Activated CD4-positive, alpha-beta T cell treated with anti-CD3 and anti-CD28 coated beads, Interleukin-2, amount 50 U/mL, for 24 hours (primary cell): ENCODE measurements around the gene C22orf39.
A peak's percentile ranks its signal among the peaks of the same experiment; 100 is the strongest.

ENCODE experiments used
- DNase-seq, 2 donors: peaks; one replicate each; pipeline ENCODE4 v3.0.0-alpha.2; 2020; ENCODE audit warnings: low read depth in 1 of 2, low spot score in 1 of 2

Gene C22orf39, protein sequence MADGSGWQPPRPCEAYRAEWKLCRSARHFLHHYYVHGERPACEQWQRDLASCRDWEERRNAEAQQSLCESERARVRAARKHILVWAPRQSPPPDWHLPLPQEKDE

DNA sequence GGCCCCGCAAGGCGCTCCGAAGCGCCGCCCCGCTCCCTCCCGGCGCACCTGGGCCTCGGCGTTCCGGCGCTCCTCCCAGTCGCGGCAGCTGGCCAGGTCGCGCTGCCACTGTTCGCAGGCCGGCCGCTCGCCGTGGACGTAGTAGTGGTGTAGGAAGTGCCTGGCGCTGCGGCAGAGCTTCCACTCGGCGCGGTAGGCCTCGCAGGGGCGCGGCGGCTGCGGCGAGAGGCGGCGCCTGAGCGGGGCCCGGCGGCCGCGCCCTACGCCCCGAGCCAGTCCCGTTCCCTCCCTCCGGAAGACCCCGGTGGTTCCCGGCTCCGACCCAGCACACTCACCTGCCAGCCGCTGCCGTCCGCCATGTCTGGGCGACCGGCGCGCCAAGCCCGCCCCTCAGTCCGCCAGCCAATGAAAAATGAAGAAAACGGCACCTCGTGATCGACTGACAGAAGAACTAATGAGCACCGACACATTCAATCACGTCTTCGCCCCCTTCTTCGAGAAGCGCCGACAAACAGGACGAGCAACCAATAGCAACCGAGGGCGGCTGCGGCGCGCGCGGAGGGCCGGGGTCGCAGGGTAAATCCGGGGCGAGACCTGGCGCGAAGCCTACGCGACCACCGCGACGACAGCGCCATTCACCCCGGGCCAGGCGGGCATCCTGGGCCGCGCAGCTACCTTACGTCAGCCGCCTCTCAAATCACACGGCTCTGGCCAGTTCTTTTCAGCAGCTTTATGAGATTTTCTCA, at the start of gene C22orf39:
TSS of gene C22orf39 (minus strand) at position 382 of the 746 bp plus-strand sequence. CDS start at position 359, 23 bp downstream.
- peak; percentile 75 to 85 for DNase-seq

DNA sequence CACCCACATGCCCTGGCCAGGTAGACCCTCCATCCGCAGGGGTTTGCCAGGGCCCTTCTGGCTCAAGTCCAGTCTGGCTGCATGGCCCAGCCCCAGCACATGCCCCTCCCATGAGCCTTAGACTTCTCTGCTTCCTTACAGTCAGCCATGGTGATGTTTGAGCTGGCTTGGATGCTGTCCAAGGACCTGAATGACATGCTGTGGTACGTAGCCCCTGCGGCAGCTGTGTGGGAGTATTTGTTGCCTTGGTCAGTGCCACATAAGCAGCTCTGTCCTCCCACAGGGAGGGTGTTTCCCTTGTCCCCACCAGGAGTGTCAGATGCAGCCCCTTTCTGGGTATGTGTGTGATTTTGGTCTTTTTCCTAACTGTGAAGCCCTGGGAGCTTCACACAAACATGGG, 49.7 kb upstream of the C22orf39 start:
- DNase-seq, result no peak

DNA sequence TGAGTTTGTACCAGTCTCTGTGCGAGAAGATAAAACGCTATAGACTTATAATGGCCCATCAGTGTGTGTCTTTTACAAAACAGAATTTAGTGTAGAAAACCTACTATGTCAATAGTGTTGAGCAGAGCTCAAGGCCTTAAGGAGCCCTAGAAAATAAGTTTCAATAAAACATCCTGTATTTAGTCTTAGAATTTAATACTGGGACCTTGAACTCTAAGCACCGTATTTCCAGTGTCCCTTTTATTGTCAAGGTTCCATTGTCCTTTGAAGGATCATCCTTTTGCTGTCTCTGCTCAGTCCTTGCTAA, 48.8 kb upstream of the C22orf39 start:
- no peak for DNase-seq

DNA sequence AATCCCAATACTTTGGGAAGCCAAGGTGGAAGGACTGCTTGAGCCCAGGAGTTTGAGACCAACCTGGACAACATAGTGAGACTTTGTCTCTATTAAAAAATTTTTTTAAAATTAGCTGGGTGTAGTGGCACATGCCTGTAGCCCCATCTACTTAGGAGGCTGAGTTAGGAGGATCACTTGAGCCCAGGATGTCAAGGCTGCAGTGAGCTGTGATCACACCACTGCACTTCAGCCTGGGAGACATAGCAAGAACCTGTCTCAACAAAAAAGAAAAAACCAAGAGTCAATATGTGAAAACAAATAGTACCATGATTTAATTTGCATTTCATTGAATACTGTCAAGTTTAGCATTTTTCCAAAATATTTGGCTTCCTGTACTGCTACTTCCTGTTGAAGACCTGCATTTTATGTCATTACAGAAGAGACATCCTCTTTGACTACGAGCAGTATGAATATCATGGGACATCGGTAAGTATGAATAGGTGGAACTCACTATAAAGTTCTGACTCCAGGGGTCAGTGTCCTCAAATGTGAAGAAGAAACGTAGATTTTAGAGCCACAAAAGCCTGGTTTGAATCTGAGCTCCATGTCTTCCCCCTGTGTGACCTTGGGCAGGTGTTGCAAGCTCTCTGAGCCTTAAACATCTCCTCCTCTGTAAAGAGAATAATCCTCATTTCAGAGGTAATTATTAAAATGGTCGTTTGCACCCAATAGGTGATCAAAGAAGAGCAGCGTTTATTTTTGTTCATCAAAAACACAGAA, 48.2 kb upstream of the C22orf39 start:
- no peak for DNase-seq

DNA sequence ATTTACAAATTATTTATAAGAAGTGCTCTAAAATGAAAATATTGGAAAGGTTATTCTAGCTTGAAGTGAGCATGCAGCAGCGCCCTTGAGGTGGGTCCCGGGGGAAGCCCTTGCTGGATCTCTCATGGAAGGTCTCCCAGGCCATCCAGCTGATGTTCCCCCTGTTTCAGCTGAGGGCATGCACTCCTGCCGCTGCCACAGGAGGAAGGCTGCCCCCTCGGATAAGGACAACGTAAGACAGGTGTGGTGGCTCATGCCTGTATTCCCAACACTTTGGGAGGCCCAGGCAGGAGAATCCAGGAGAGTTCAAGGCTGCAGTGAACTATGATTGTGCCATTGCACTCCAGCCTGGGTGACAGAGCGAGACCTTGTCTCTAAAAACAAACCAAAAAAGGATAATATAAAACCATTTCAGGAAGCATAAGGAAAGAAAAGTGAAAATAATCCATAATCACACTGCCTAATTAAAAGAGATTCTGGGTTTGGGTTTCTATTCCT, 47.2 kb upstream of the C22orf39 start:
- no peak for DNase-seq

DNA sequence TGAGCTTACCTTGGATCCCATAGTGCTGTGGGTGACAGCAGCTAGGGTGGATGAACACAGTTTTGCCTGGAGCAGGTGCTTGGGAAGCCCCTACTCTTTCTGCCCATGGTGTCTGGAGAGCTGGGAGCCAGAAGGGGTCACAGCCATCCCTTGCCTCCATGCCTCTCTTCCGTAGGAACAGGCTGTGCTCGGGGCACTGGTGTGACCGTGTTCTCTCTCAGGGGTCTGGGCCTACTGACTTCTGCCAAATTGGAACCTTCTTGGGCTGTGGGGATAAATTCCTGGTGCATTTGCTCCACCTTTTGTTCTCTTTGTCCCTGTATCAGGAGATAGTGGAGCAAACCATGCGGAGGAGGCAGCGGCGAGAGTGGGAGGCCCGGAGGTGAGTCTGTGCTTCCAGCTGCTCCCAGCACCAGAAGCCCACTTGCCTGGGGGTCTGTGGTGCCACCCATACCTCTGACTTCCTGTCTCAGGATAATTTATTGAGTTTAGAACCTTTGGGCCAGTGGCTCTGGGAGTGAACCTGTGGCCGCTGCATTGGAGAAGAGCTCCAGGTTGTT, 46.6 kb upstream of the C22orf39 start:
- DNase-seq, result no peak

DNA sequence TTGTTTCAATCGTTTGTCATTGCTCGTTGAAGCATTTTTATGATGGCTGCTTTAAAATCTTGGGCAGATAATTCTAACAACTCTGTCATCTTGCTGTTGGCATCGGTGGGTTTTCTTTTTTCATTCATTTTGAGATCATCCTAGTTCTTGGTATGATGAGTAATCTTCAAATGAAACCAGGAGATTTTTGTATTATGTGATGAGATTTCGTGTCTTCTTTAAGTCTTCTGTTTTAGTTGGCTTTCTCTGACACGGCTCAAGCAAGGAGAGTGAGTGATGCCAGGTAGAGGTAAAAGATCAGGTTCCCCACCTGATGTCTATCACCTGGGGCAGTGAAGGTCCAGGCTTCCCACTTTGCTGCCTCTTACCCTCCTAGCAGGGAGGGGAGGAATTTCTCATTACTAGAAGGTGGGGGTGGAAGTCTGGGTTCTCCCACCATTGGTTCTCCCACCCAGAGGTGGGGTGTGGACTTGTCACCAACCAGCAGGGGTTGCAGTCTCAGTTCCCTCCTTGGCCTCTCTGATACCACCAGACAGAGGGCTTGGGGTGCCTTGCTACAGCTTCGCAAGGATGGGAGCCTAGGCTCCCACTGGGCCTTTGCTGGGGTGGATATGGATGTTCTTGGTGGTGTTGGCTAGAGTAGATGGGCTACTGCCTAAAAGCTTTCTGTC, 45.1 kb upstream of the C22orf39 start:
- DNase-seq, result no peak

DNA sequence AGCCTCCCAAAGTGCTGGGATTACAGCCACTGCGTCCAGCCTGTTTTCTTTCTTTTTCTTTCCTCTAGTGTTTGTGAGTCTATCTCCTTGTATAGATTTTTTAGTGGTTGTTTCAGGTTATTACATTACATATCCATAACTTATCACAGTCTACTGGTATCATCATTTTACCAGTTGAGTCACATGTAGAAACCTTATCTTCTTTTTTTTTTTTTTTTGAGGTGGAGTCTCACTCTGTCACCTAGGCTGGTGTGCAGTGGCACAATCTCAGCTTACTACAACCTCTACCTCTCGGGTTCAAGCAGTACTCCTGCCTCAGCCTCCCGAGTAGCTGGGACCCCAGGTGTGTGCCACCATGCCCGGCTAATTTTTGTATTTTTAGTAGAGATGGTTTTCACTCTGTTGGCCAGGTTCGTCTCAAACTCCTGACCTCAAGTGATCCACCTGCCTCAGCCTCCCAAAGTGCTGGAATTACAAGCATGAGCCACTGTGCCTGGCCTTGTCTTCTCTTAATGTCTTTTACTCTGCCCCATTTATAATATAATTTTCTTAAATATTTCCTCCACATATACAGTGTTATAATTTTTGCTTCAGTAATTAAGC, 43.2 kb upstream of the C22orf39 start:
- no peak for DNase-seq

DNA sequence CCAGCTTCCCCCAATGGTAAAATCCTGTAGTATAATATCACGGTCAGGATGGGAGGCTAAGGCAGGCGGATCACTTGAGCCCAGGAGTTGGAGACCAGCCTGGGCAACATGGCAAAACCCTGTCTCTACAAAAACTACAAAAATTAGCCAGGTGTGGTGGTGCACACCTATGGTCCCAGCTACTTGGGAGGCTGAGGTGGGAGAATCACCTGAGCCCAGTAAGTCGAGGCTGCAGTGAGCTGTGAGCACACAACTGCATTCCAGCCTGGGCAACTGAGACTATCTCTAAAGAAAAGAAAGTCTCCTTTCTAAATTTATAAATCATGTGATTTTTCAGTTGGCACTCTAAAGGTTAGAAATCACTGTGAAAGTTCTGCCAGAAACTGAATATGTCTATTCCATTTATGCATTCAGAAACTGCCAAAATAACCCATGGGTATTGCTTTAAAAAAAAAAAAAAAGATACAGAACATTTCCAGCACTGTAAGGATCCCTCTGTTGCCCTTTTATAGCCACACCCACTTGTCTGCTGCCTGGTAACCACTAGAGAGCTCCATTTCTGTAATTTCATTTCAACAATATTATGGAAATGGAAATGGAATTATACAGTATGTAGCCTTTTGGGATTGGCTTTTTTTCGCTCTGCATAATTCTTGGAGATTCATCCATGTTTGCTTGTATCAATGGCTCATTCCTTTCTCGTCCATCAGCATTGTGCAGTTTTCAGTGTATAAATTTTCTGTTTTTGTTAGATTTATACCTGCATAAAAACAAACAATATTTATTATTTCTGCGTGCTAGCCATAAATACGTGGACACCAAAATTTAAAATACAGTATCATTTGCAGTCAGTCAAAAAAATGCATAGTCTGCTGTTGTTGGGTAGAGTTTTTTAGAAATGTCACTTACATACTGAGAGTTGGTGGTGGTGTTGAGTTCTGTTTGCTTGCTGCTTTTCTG, 41.7 kb upstream of the C22orf39 start:
- DNase-seq, result no peak

DNA sequence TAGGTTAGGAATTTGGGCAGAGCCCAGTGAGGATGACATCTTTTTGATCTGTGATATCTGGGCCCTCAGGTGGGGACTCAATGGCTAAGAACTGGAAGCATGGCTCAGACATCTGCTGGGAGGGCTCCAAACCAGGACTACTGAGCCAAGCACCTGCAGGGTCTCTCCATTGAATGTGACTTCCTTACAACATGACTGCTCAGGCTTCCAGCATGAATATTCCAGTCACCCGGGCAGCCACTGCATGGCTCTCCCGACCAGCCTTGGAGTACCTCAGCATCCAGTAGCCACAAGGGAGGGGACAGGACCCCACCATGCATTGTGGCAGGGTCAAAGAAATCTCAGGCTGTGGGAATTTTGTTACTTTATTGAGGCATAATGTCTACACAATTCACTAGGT, 40.8 kb upstream of the C22orf39 start:
- no peak for DNase-seq

DNA sequence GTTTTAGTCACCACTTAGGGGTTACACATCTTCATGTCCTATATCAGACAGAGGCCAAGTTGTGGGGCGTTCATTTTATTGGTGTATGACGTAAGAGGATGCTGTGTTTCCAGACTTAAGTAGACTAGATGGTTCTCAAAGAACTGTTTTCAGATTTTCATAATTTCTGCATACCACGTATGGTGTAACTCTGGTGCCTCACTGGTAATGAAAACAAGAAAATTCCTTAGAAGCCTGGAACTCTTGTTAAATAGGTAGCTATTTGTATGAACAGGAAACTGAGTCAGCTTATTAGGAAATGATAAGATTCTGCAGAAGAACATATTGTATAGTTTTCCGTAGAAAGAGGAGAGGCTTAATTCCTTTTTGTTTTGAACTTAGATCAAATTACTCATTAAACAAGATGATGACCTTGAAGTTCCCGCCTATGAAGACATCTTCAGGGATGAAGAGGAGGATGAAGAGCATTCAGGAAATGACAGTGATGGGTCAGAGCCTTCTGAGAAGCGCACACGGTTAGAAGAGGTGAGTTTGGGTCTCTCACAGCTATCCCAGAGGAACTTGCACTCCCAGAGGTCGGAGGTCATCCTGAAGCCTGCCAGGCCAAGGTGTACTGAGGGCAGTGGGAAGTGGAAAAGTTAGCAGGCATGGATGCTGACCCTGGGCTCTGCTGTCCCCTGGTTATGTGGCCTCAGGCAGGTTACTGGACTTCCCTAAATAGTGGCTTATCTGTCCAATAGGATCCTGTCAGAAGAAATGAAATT, 36.2 kb upstream of the C22orf39 start:
- no peak for DNase-seq

DNA sequence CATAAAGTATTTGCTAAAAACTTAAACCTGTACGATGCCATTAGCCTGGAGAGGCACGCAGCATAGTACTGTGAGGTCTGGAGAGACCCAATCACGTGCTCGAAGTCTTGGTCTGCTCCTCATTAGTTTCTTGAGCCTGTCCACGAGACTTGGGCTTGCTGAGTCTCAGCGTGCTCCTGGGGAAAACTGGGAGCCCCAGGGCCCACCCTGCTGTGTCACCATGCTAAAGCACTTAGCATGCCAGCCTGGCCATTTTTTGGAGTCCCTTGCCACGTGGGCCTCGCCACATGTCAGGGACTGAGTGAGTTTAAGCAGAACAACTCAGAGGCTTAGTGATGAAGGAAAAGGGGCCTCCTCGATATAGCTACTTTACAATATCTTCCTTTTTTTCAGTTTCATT, 34.8 kb upstream of the C22orf39 start:
- no peak for DNase-seq

DNA sequence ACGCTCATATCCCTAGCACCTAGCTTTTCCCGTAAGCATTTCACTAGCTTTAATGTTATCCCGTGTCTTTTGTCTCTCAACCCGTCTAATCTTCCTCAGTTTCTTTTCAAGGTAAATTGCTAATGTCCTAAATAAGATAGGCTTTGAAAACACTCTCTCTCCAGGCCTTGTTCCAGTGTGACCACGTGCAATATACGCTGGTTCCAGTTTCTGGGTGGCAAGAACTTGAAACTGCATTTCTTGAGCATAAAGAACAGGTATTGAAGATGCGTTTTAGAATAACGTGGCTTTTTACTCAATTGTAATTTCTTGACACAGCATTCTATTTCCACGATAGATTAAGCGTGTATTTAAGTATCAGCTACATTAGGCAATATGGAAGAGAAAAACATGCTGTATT, 33.3 kb upstream of the C22orf39 start:
- DNase-seq, result no peak

DNA sequence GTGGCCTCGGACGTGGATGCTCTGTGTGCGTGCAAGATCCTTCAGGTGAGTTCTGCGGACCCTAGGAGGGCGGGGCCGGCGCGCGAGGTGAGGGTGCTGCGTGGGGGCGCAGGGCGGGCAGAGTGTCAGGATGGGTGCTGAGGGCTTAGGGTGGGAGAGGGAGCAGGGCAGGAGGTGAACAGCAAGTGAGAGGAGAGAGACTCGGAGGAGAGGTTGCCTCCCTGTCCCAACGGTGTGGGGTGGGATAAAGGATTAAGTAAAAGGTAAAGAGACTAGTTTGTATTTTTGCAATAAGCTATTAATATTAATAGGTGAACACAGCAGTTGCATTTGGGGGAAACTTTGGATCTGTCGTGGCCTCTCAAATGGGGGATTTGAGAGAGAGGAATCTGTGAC, 32.7 kb upstream of the C22orf39 start:
- DNase-seq, result no peak

DNA sequence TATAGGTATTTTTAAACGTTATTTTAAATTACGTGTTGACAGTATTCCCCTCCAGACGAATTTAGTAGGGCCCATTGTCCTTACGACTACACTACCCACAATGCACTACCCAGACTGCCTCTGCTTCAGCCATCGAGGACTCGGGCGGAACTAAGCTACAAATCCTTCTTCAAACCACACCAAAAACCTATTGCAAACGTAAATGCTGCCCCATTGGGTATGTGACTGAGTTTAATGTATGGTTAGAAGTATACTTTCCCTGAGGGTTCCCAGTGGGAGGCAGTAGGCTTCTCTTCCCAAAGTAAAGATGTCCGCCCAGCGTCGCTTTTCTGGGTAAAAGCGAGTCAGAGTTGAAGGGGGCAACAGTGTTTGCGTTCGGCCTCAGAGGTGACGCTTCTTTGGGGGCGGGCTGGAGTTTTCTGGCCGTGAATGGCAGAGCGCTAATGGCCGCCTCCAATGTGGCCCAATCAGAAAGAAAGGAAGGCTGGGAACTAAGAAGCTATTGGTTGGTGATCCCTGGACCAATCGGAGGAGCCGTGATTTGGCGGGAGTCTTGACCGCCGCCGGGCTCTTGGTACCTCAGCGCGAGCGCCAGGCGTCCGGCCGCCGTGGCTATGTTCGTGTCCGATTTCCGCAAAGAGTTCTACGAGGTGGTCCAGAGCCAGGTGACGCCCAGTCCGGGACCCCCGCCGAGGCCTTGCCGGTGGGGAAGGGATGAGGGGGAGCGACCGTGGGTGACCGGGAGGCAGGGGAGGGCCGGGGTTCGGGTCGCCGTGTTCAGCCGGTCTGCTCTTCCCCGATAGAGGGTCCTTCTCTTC, 32.1 kb upstream of the C22orf39 start, which contains the start of gene CDC45:
TSS of gene CDC45 (plus strand) at position 566 of the 818 bp plus-strand sequence. CDS start at position 615, 49 bp downstream.
- DNase-seq, result peak; percentile 82 to 94

DNA sequence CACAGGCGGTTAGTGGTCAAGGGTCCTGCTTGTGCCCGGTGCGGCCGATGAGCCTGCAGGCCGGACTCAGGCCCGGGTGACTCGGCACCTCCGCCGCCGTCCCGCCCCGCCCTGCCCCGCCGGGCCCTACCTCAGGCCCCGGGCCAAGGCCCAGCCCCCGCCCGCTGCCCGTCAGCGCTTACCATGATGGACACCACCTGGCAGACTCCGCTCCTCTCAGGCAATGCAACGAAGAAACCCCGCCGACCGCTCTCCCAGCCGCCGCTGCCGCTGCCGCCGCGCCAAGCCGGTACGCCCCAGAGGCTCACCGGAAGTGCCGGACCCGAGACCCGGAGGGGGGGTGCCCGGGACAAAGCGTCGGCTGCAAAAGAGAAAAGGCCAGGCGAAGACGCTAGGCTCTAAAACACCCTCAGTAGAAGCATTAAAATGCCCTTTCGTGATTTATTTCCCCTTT, 31.4 kb upstream of the C22orf39 start, which contains the start of gene UFD1:
TSS of gene UFD1 (minus strand) at position 293 of the 454 bp plus-strand sequence. CDS start at position 185, 108 bp downstream.
- peak; percentile 63 to 67 for DNase-seq

DNA sequence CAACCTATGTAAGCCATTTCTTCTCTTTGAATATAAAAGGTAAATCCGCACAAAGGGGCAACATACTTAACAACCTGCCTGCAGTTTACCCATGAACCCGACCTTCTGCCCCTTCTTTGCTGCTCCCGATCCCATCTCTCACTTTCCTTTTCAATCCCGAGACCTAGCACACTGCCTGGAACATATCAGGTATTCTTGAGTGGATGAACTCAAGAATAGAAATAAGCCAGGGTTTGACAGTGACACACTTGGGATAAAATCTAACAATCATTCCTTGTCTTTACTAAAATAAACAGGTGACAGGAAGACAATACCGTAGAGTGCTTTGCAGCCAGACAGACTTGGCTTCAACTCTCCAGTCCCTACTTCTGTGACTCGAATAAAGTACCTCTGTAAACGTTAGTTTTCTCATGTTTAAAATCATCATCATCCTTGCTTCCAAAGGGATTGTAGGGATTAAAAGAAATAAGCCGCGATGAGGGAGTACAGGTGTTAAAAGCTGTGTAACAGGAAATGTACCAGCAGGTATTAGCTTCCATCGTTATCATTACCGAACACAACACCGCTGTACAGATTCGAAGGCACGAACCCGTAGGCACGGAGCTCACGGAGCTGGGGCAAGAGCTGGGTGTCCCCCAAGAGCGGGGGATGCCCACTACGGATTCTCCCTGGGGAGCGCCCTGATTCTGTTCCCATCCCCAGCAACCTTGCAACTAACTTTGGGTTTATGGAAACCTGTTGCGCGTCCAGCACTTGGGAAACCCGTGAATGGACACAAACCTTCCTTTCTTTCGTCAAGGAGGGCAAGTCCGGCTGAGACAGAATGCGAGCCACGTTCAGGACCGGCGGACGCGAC, 30.8 kb upstream of the C22orf39 start:
- DNase-seq, result peak in 1 of 2 donors; percentile 7
